ENCODE results near the gene RNASE4. TPM values are rescaled to one million over a fixed set of nuclear protein-coding genes. Genes with fewer than 3 reads are reported as not detected.

The RNASE4 gene
- total RNA-seq, 1 experiment from 2014 or later = 5.9 TPM

DNA sequence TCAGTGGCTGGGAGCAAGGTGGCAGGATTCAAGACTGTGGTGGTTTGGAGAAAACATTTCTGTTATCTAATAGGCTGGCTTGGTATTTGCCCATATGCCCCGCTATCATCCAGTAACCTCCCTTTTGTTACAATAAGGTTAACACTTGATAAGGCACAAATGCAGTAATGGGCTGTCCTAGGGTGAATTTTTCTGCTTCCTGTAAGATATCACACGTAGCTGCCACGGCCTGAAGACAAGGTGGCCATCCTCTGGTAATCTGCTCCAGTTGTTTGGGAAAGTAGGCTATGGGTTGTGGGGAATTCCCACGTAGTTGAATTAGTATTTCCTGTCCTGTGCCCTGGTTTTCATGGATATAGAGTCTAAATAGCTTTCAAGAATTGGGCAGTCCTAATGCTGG, 27.3 kb downstream of the RNASE4 start:
- Histone ChIP-seq H3K36me3 (ENCODE audit: low read depth, low read length) (no peaks in the 10 kb centered on the region), H3K9me3 (ENCODE audit: low read length) (no peaks in the 10 kb centered on the region), H3F3A (ENCODE audit: low read length, unreplicated experiment) (no peaks in the 10 kb centered on the region), H3K9me2 (replicated peaks; ENCODE audit: low read length) (no peaks in the 10 kb centered on the region), H4K20me1 (ENCODE audit: low read length) (no peaks in the 10 kb centered on the region), H3K4me1 (ENCODE audit: insufficient read depth, low read length) (no peaks in the 10 kb centered on the region; the same call in 1 of the 2 replicates), H3K4me2 (ENCODE audit: low read length) (no peak overlapping the region), H3K79me2 (ENCODE audit: low read length) (no peaks in the 10 kb centered on the region), H3K27ac (ENCODE audit: low read length) (no peak overlapping the region), H2AFZ (ENCODE audit: low read length) (no peak overlapping the region), H3K9ac (ENCODE audit: low read length) (no peak overlapping the region), H3K27me3 (ENCODE audit: low read length) (peaks cover 18% of the 10 kb centered on the region; the same call in 1 of the 2 replicates), H3K4me3 (ENCODE audit: low read length) (no peak overlapping the region)
- BruUV-seq (replicated peaks) = no TSS peak
- TF ChIP-seq EZH2phosphoT487 (IDR thresholded peaks at IDR 0.05; ENCODE audit: borderline replicate concordance, low read length) (no peak), EZH2 (IDR thresholded peaks at IDR 0.05; ENCODE audit: low read length, unreplicated experiment) (no peak)
- TF ChIP-seq, protein P1, sequence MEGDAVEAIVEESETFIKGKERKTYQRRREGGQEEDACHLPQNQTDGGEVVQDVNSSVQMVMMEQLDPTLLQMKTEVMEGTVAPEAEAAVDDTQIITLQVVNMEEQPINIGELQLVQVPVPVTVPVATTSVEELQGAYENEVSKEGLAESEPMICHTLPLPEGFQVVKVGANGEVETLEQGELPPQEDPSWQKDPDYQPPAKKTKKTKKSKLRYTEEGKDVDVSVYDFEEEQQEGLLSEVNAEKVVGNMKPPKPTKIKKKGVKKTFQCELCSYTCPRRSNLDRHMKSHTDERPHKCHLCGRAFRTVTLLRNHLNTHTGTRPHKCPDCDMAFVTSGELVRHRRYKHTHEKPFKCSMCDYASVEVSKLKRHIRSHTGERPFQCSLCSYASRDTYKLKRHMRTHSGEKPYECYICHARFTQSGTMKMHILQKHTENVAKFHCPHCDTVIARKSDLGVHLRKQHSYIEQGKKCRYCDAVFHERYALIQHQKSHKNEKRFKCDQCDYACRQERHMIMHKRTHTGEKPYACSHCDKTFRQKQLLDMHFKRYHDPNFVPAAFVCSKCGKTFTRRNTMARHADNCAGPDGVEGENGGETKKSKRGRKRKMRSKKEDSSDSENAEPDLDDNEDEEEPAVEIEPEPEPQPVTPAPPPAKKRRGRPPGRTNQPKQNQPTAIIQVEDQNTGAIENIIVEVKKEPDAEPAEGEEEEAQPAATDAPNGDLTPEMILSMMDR (conservative IDR thresholded peaks at IDR 0.05; ENCODE audit: low read depth, low read length) = no peak
- ChIA-PET POLR2A (ENCODE audit: unreplicated experiment) (no interaction called here), CTCF (no interaction called here)
- DNase-seq (no peak), ATAC-seq (no peak)
- intact Hi-C loops (cut with micrococcal nuclease) = no loop called here

DNA sequence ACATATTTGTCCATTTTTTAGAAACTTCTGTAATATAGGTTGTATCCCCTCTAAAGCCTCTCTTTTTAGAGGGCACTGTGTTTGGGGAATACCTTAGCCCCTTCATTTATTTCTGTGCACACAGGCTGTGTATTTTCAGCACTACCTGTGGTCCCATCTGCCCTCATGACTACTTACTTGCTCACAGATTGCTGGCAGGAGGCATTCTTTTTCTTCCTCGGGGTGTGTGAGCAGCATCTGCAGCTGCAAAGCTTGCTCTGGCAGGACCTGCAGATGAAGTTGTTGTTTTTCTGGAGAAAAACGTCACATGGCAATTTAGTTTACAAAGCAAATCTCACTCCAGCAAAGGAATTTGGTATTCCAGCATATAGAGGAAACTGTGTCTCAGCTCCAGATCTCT, 28.5 kb downstream of the RNASE4 start:
- POLR2A ChIA-PET (ENCODE audit: unreplicated experiment) = no interaction called here

DNA sequence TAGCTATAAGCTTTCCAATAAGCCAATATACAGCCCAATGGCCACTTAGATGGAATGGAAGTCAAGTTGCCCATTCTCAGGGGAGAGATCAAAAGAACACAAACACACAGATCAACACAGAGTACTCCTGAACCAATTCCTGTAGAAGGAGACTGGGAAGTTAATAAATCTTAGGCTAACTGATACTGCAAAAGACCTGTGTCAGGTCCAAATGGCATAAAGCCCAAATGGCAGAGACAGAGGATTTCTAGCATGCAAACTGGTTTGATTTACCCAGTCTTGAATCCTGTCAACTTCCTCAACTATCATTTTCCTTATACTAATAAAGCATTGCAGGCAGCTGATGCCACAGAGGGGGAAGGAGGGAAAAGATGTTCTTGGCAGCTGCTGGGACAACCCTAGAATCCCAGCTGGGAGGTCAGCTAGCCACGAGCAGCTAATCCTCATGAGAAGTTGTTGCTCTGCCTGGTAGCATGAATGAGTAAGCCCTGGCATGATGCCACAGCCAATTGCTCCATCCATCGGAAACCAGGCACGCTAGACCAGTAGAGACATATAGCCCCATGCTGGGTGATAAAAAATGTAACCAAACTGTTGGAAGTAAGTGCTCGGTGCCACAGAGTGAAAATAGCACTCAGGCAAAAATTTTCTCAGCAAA, 30.4 kb downstream of the RNASE4 start:
- ATAC-seq = no peak

More for the DNA sequence above, 28.5 kb downstream of the RNASE4 start:
- TF ChIP-seq, protein P1 (conservative IDR thresholded peaks at IDR 0.05; ENCODE audit: low read depth, low read length) = no peak
- TF ChIP-seq EZH2phosphoT487 (IDR thresholded peaks at IDR 0.05; ENCODE audit: borderline replicate concordance, low read length) (no peak), EZH2 (IDR thresholded peaks at IDR 0.05; ENCODE audit: low read length, unreplicated experiment) (no peak)
- Histone ChIP-seq H3K36me3 (ENCODE audit: low read depth, low read length) (no peaks in the 10 kb centered on the region), H4K20me1 (ENCODE audit: low read length) (no peaks in the 10 kb centered on the region), H3F3A (ENCODE audit: low read length, unreplicated experiment) (no peaks in the 10 kb centered on the region), H2AFZ (ENCODE audit: low read length) (no peak overlapping the region), H3K27me3 (ENCODE audit: low read length) (peaks cover 28% of the 10 kb centered on the region), H3K79me2 (ENCODE audit: low read length) (no peaks in the 10 kb centered on the region), H3K4me3 (ENCODE audit: low read length) (no peak overlapping the region), H3K4me2 (ENCODE audit: low read length) (no peak overlapping the region), H3K9me3 (ENCODE audit: low read length) (no peaks in the 10 kb centered on the region), H3K27ac (ENCODE audit: low read length) (no peak overlapping the region), H3K9me2 (replicated peaks; ENCODE audit: low read length) (no peaks in the 10 kb centered on the region), H3K4me1 (ENCODE audit: insufficient read depth, low read length) (no peaks in the 10 kb centered on the region), H3K9ac (ENCODE audit: low read length) (no peak overlapping the region)
- ATAC-seq (no peak), DNase-seq (peak; percentile 17)
- no TSS peak for BruUV-seq (replicated peaks)
- intact Hi-C loops (cut with micrococcal nuclease) = no loop called here
- CTCF ChIA-PET = no interaction called here

More for the DNA sequence above, 30.4 kb downstream of the RNASE4 start:
- Histone ChIP-seq H3K9me3 (ENCODE audit: low read length) (no peaks in the 10 kb centered on the region), H3K4me2 (ENCODE audit: low read length) (no peak overlapping the region), H3F3A (ENCODE audit: low read length, unreplicated experiment) (no peaks in the 10 kb centered on the region), H3K79me2 (ENCODE audit: low read length) (no peaks in the 10 kb centered on the region), H3K9me2 (replicated peaks; ENCODE audit: low read length) (no peaks in the 10 kb centered on the region), H3K4me3 (ENCODE audit: low read length) (no peak overlapping the region), H3K4me1 (ENCODE audit: insufficient read depth, low read length) (0 out of 2 replicates have a peak, but pooled peaks cover 3% of the 10 kb centered on the region), H3K9ac (ENCODE audit: low read length) (no peak overlapping the region), H3K27ac (ENCODE audit: low read length) (no peak overlapping the region), H3K27me3 (ENCODE audit: low read length) (peaks cover 19% of the 10 kb centered on the region), H2AFZ (ENCODE audit: low read length) (no peak overlapping the region), H4K20me1 (ENCODE audit: low read length) (no peaks in the 10 kb centered on the region), H3K36me3 (ENCODE audit: low read depth, low read length) (no peaks in the 10 kb centered on the region)
- intact Hi-C loops (cut with micrococcal nuclease) = no loop called here
- CTCF ChIA-PET = no interaction called here
- DNase-seq = peak; percentile 39
- TF ChIP-seq EZH2phosphoT487 (IDR thresholded peaks at IDR 0.05; ENCODE audit: borderline replicate concordance, low read length) (no peak), EZH2 (IDR thresholded peaks at IDR 0.05; ENCODE audit: low read length, unreplicated experiment) (no peak)
- TF ChIP-seq, protein P1 (conservative IDR thresholded peaks at IDR 0.05; ENCODE audit: low read depth, low read length) = no peak
- BruUV-seq (replicated peaks) = no TSS peak
- POLR2A ChIA-PET (ENCODE audit: unreplicated experiment) = no interaction called here

All from PC-3 (cell line).